IMR-90 (cell line): ENCODE results near the gene PABPN1. TPM values are rescaled to one million over a fixed set of nuclear protein-coding genes. Genes with fewer than 3 reads are reported as not detected.
A peak's percentile ranks its signal among the peaks of the same experiment; 100 is the strongest.

Experiments
- ATAC-seq: fragments of 200-7000 bp; cut with Tn5 transposase; 2 replicates; pipeline ENCODE4 v1.9.1; 2020; ENCODE audit warnings: low read depth, mild to moderate bottlenecking, moderate library complexity
- BruUV-seq: library from RNA; stranded (reverse); fragments of 400-500 nt; replicated peaks from 2 replicates; lab custom pipeline; 2021; lab: Mats Ljungman, UMichigan
- CTCF ChIA-PET: fragments of 300-600 bp; formaldehyde crosslinking; extraction: SDS; loops from one replicate; lab custom pipeline; 2021; ENCODE audit warnings: antibody characterized with exemption; lab: Yijun Ruan, JAX
- POLR2A ChIA-PET: fragments of 300-600 bp; sonication (Branson Sonifier 250); formaldehyde crosslinking; loops from one replicate; lab custom pipeline; 2022; ENCODE audit warnings: antibody characterized with exemption; ENCODE audit not compliant: unreplicated experiment; lab: Charles Lee
- DNase-seq: peaks from one replicate; pipeline ENCODE4 v3.0.0; 2013
- H2AFZ ChIP-seq: replicated peaks from 2 replicates; pipeline ENCODE3; 2013; ENCODE audit warnings: low read length, mild to moderate bottlenecking; ENCODE audit not compliant: poor library complexity
- H2AK5ac ChIP-seq: 2 replicates; pipeline ENCODE4 v1.6.1; 2013; ENCODE audit warnings: low read depth, low read length, inconsistent platforms
- H2AK9ac ChIP-seq: replicated peaks from 2 replicates; pipeline ENCODE3; 2013; ENCODE audit warnings: mild to moderate bottlenecking, low read depth, low read length, moderate library complexity; ENCODE audit not compliant: poor library complexity
- H2BK120ac ChIP-seq: 2 replicates; pipeline ENCODE4 v1.6.1; 2013; ENCODE audit warnings: low read depth, low read length, inconsistent platforms
- H2BK15ac ChIP-seq: 3 replicates; pipeline ENCODE4 v1.6.1; 2013; ENCODE audit warnings: low read depth, low read length, inconsistent platforms
- H2BK20ac ChIP-seq: 2 replicates; pipeline ENCODE4 v1.6.1; 2013; ENCODE audit warnings: low read depth, mild to moderate bottlenecking, inconsistent platforms, low read length, moderate library complexity
- H2BK5ac ChIP-seq: 2 replicates; pipeline ENCODE4 v1.6.1; 2013; ENCODE audit warnings: mild to moderate bottlenecking, low read depth, low read length, inconsistent platforms; ENCODE audit not compliant: poor library complexity, severe bottlenecking
- H3K14ac ChIP-seq: replicated peaks from 2 replicates; pipeline ENCODE4 v1.6.1; 2013; ENCODE audit warnings: low read depth, low read length, inconsistent platforms
- H3K18ac ChIP-seq: 2 replicates; pipeline ENCODE4 v1.6.1; 2013; ENCODE audit warnings: low read depth, low read length, control low read depth
- H3K23ac ChIP-seq: 2 replicates; pipeline ENCODE4 v1.6.1; 2013; ENCODE audit warnings: low read depth, low read length, inconsistent platforms
- H3K27ac ChIP-seq: 2 replicates; pipeline ENCODE4 v1.5.1; 2013; ENCODE audit warnings: mild to moderate bottlenecking, control low read depth, low read length; ENCODE audit not compliant: insufficient read depth
- H3K27me3 ChIP-seq: 2 replicates; pipeline ENCODE4 v1.6.1; 2013; ENCODE audit warnings: low read length; ENCODE audit not compliant: control insufficient read depth, insufficient read depth
- H3K36me3 ChIP-seq: 2 replicates; pipeline ENCODE4 v1.6.1; 2013; ENCODE audit warnings: low read length, mixed read lengths; ENCODE audit not compliant: control insufficient read depth, insufficient read depth
- H3K4ac ChIP-seq: 2 replicates; pipeline ENCODE4 v1.6.1; 2013; ENCODE audit warnings: low read depth, low read length, inconsistent platforms
- H3K4me1 ChIP-seq: 2 replicates; pipeline ENCODE4 v1.6.1; 2013; ENCODE audit warnings: low read length, mixed read lengths; ENCODE audit not compliant: control insufficient read depth, insufficient read depth
- H3K4me2 ChIP-seq: 2 replicates; pipeline ENCODE4 v1.6.1; 2013; ENCODE audit warnings: low read depth, mild to moderate bottlenecking, control low read depth, low read length, moderate library complexity
- H3K4me3 ChIP-seq: 2 replicates; pipeline ENCODE4 v1.5.1; 2013; ENCODE audit warnings: low read depth, mild to moderate bottlenecking, control low read depth, low read length, moderate library complexity; ENCODE audit not compliant: insufficient read depth
- H3K56ac ChIP-seq: 2 replicates; pipeline ENCODE4 v1.6.1; 2013; ENCODE audit warnings: low read length, inconsistent platforms; ENCODE audit not compliant: insufficient read depth; ENCODE audit errors: extremely low read depth
- H3K79me1 ChIP-seq, 2 experiments: 2 replicates each; pipeline ENCODE4 v1.6.1; 2013; ENCODE audit warnings: low read length in 2 of 2, inconsistent platforms in 1 of 2, low read depth in 1 of 2
- H3K9ac ChIP-seq: 2 replicates; pipeline ENCODE4 v1.6.1; 2013; ENCODE audit warnings: low read depth, low read length, control low read depth
- H3K9me1 ChIP-seq: 2 replicates; pipeline ENCODE4 v1.6.1; 2013; ENCODE audit warnings: low read length, inconsistent platforms; ENCODE audit not compliant: insufficient read depth
- H3K9me3 ChIP-seq: 2 replicates; pipeline ENCODE4 v1.6.1; 2013; ENCODE audit warnings: low read length; ENCODE audit not compliant: control insufficient read depth, insufficient read depth
- H4K20me1 ChIP-seq: 2 replicates; pipeline ENCODE4 v1.6.1; 2013; ENCODE audit warnings: low read length, inconsistent platforms; ENCODE audit not compliant: insufficient read depth
- H4K5ac ChIP-seq: 2 replicates; pipeline ENCODE4 v1.6.1; 2013; ENCODE audit warnings: mild to moderate bottlenecking, low read depth, low read length, control low read depth
- H4K8ac ChIP-seq, 2 experiments: 2 replicates each; pipeline ENCODE4 v1.6.1; 2013; ENCODE audit warnings: low read depth in 2 of 2, low read length in 2 of 2, control low read depth in 1 of 2, inconsistent platforms in 1 of 2
- H4K91ac ChIP-seq: 2 replicates; pipeline ENCODE4 v1.6.1; 2013; ENCODE audit warnings: low read depth, low read length, inconsistent platforms; ENCODE audit not compliant: insufficient read depth
- BHLHE40 ChIP-seq: fragments of 150-350 bp; IDR thresholded peaks from 2 replicates; pipeline ENCODE4 v1.6.1; 2016; ENCODE audit warnings: mild to moderate bottlenecking, low read depth, low read length
- ELK1 ChIP-seq: fragments of 150-350 bp; IDR thresholded peaks from 2 replicates; pipeline ENCODE4 v1.6.1; 2016; ENCODE audit warnings: low read depth, mild to moderate bottlenecking, low read length, moderate library complexity, borderline replicate concordance
- POLR2A ChIP-seq: IDR thresholded peaks from 2 replicates; pipeline ENCODE4 v1.6.1; 2012; ENCODE audit warnings: mild to moderate bottlenecking, low read depth, low read length
- WGBS, 2 experiments: methylation state at CpG; one replicate each; pipeline versions ENCODE4 v1.1.5 to v1.1.7; 2013; ENCODE audit warnings: missing lambda C conversion rate in 2 of 2; ENCODE audit not compliant: insufficient read length in 1 of 2; ENCODE audit errors: extremely low coverage in 2 of 2; 5-methylcytosine and 5-hydroxymethylcytosine counted together
- dilution Hi-C: fragments of 300-500 bp; cut with HindIII; formaldehyde crosslinking; loops from one replicate; pipeline ENCODE4 v1.14.3; 2018; ENCODE audit warnings: low sequenced_read_pairs; ENCODE audit not compliant: unreplicated experiment
- in situ Hi-C: fragments of 300-500 bp; cut with MboI; formaldehyde crosslinking; loops from 3 replicates; pipeline ENCODE4 v1.14.3; 2019; ENCODE audit warnings: low sequenced_read_pairs, inconsistent platforms, mixed read lengths
- intact Hi-C: fragments of 100-400 bp; cut with micrococcal nuclease; formaldehyde crosslinking; loops from 2 replicates; pipeline ENCODE4 v1.10.0; 2022
- polyA plus RNA-seq, 3 experiments: library from polyadenylated mRNA; depleted of rRNA; stranded (reverse); fragments of >200 nt; gene quantifications; 2 replicates each; pipeline ENCODE4 v1.2.3, GENCODE V29; 2012; ENCODE audit warnings: low replicate concordance in 1 of 3
- total RNA-seq: library from RNA; depleted of rRNA; stranded (reverse); fragments of >200 nt; gene quantifications from 2 replicates; pipeline ENCODE4 v1.2.3, GENCODE V29; 2012

Gene PABPN1
- total and polyA plus RNA-seq, 2 of the 4 experiments (the other 2 are of a cell fraction): 104 to 211 TPM

- H3K9me1 ChIP-seq: no peaks in the 10 kb centered on the region
- H3K56ac ChIP-seq: peak overlapping the region; percentile 91
- in situ Hi-C loops (loop anchor here (10.0 to 25.0 kb wide), 5 partner anchors 53 to 1115 kb away; partner anchors contain the start of genes CBLN3, CMTM5, EMC9 and FITM1), dilution Hi-C loops (no loop called here), intact Hi-C loops (loop anchor here (1.0 kb wide), 1 partner anchor 36 kb away; the partner anchor contains the start of gene HOMEZ)
- peak overlapping the region; percentile 98 for H3K9ac ChIP-seq
- peak overlapping the region; percentile 90 for H2AFZ ChIP-seq
- peak overlapping the region; percentile 98 for H2AK9ac ChIP-seq
- peak; percentile 54 for DNase-seq
- no peak overlapping the region for H2BK15ac ChIP-seq
- H2BK20ac ChIP-seq: no peak overlapping the region
- CTCF ChIA-PET: interaction anchor here (1.0 to 1.9 kb wide), 3 partner anchors 21 to 58 kb away, joined by 4 to 7 read pairs (median 5); no protein-coding TSS in a partner anchor
- WGBS, 2 experiments: 0% methylated on average over 14 of the region's 64 CpGs; no CpG with 5 or more reads in 1 of the 2 experiments
- peak; percentile 55 for ATAC-seq
- BruUV-seq: no TSS peak
- H3K4me3 ChIP-seq: peak overlapping the region; percentile 99
- peak overlapping the region; percentile 91 for H2BK5ac ChIP-seq
- H3K27me3 ChIP-seq: no peaks in the 10 kb centered on the region
- H4K20me1 ChIP-seq: peaks cover 16% of the 10 kb centered on the region; the same call in 1 of the 2 replicates
- peak overlapping the region; percentile 34 to 83 for H4K8ac ChIP-seq
- peak overlapping the region; percentile 55 for H3K18ac ChIP-seq
- H3K4me1 ChIP-seq: peaks cover 6% of the 10 kb centered on the region; the same call in 1 of the 2 replicates
- H3K23ac ChIP-seq: peak overlapping the region; percentile 98
- H2BK120ac ChIP-seq: no peak overlapping the region
- H3K79me1 ChIP-seq: peaks cover 22 to 45% of the 10 kb centered on the region in 2 experiments
- POLR2A ChIA-PET: interaction anchor here (0.6 to 1.3 kb wide), 4 partner anchors 15 to 51 kb away, joined by 3 to 9 read pairs (median 5); partner anchors contain the start of gene BCL2L2
- peak overlapping the region; percentile 87 for H4K91ac ChIP-seq
- TF ChIP-seq BHLHE40: peak; percentile 40; the same call in 1 of the 2 replicates
- peak; percentile 82 for TF ChIP-seq POLR2A
- TF ChIP-seq ELK1: no peak
- H3K4me2 ChIP-seq: peak overlapping the region; percentile 82
- H3K36me3 ChIP-seq: peaks cover 29% of the 10 kb centered on the region
- no peaks in the 10 kb centered on the region for H3K9me3 ChIP-seq
- peak overlapping the region; percentile 98 for H3K14ac ChIP-seq
- peak overlapping the region; percentile 88 for H4K5ac ChIP-seq
- peak overlapping the region; percentile 96 for H2AK5ac ChIP-seq
- peak overlapping the region; percentile 88 for H3K27ac ChIP-seq
- H3K4ac ChIP-seq: peak overlapping the region; percentile 93
Measured at GRCh38 chr14:23321572-23322547, 603 bp downstream of the PABPN1 start.
